ENCODE data around the gene RRAD. TPM values are rescaled to one million over a fixed set of nuclear protein-coding genes. Genes with fewer than 3 reads are reported as not detected.

RRAD gene
- total RNA-seq, 1 donor: 0.72 TPM

DNA sequence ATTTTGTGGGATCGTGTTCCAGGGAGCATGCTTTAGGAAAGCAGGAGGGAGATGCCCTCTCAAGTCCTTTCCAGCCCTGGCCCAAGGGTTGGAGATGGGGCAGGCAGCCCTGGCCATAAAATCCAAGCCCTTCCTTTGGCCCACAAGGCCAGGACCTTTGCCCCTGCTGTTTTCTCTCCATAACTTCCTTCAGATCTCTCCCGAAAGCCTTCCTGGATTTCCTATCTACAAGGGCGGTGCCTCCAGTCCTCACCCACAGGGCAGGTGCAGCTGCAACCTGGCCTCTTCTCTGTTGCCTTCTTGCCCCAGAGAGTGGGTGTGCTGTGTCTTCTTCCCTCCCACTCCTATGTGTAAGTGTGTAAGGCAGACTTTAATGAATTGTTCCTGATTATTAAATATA, 53.5 kb downstream of the RRAD start:
- DNase-seq (ENCODE audit: low read depth): no peak
- no peak overlapping the region for H3K4me3 ChIP-seq (ENCODE audit: low read depth, low read length)
- no peak for TF ChIP-seq CTCF (IDR thresholded peaks at IDR 0.05; ENCODE audit: insufficient read depth, low read length)

Other genes with a start within 250 kb of the RRAD start
- 13.3 and 16.8 TPM in 2 replicates for gene CMTM4, start 228.8 kb downstream of the RRAD start, total RNA-seq (ENCODE audit: low replicate concordance)
- 148 and 256 TPM in 2 replicates for gene DYNC1LI2, start 173.9 kb downstream of the RRAD start, total RNA-seq (ENCODE audit: low replicate concordance)
- gene TERB1, start 124.0 kb downstream of the RRAD start, total RNA-seq (ENCODE audit: low replicate concordance): 0.08 and 0.09 TPM in 2 replicates
- gene NAE1, start 94.6 kb downstream of the RRAD start, total RNA-seq (ENCODE audit: low replicate concordance): 48.2 and 71.3 TPM in 2 replicates
- not detected in 2 replicates for gene CA7, start 81.1 kb downstream of the RRAD start, total RNA-seq (ENCODE audit: low replicate concordance)
- gene PDP2, start 45.0 kb downstream of the RRAD start, total RNA-seq (ENCODE audit: low replicate concordance): 6.2 and 6.5 TPM in 2 replicates
- not detected in 2 replicates for gene CDH16, start 6.7 kb downstream of the RRAD start, total RNA-seq (ENCODE audit: low replicate concordance)
- 12.8 and 109 TPM in 2 replicates for gene CIAO2B, start 8.9 kb upstream of the RRAD start, total RNA-seq (ENCODE audit: low replicate concordance)
- gene CES2, start 10.0 kb upstream of the RRAD start, total RNA-seq (ENCODE audit: low replicate concordance): 28.3 and 37.6 TPM in 2 replicates
- gene CES3, start 35.7 kb upstream of the RRAD start, total RNA-seq (ENCODE audit: low replicate concordance): 0.54 TPM in 1 of 2 replicates, not detected in the other
- gene CES4A, start 63.1 kb upstream of the RRAD start, total RNA-seq (ENCODE audit: low replicate concordance): 2.2 and 4.7 TPM in 2 replicates
- gene CBFB, start 103.6 kb upstream of the RRAD start, total RNA-seq (ENCODE audit: low replicate concordance): 74.3 and 125 TPM in 2 replicates
- gene PHAF1, start 184.4 kb upstream of the RRAD start, total RNA-seq (ENCODE audit: low replicate concordance): 2.9 and 15.9 TPM in 2 replicates
- 37.0 and 42.4 TPM in 2 replicates for gene B3GNT9, start 225.5 kb upstream of the RRAD start, total RNA-seq (ENCODE audit: low replicate concordance)
- gene TRADD, start 234.4 kb upstream of the RRAD start, total RNA-seq (ENCODE audit: low replicate concordance): 12.3 and 29.1 TPM in 2 replicates
- gene FBXL8, start 234.4 kb upstream of the RRAD start, total RNA-seq (ENCODE audit: low replicate concordance): 11.3 and 29.7 TPM in 2 replicates
- 6.4 and 17.9 TPM in 2 replicates for gene HSF4, start 239.2 kb upstream of the RRAD start, total RNA-seq (ENCODE audit: low replicate concordance)
- 10.1 and 27.1 TPM in 2 replicates for gene NOL3, start 245.0 kb upstream of the RRAD start, total RNA-seq (ENCODE audit: low replicate concordance)